IMR-90 (cell line): Measurements from ENCODE around the gene GPR21.

Experiments
- CEBPB ChIP-seq: IDR thresholded peaks from 2 replicates; pipeline ENCODE4 v1.6.1; 2012; ENCODE audit warnings: low read depth, low read length, improper control_type of control experiment
- CTCF ChIP-seq: conservative IDR thresholded peaks from 2 replicates; pipeline ENCODE4 v1.5.1; 2012; ENCODE audit warnings: mild to moderate bottlenecking, low read depth, low read length, improper control_type of control experiment
- MAFK ChIP-seq: IDR thresholded peaks from 2 replicates; pipeline ENCODE4 v1.6.1; 2012; ENCODE audit warnings: low read depth, low read length, improper control_type of control experiment
- RAD21 ChIP-seq: IDR thresholded peaks from 2 replicates; pipeline ENCODE4 v1.6.1; 2012; ENCODE audit warnings: low read length, improper control_type of control experiment
- TF ChIP-seq, protein P1 (sequence below): fragments of 150-350 bp; IDR thresholded peaks from 2 replicates; pipeline ENCODE4 v1.6.1; 2016; ENCODE audit warnings: low read depth, mild to moderate bottlenecking, low read length, moderate library complexity, borderline replicate concordance

GRCh38 chr9:123026425-123026824 lies 7.0 kb upstream of the GPR21 start:
- TF ChIP-seq CTCF: no peak
- TF ChIP-seq, protein P1, sequence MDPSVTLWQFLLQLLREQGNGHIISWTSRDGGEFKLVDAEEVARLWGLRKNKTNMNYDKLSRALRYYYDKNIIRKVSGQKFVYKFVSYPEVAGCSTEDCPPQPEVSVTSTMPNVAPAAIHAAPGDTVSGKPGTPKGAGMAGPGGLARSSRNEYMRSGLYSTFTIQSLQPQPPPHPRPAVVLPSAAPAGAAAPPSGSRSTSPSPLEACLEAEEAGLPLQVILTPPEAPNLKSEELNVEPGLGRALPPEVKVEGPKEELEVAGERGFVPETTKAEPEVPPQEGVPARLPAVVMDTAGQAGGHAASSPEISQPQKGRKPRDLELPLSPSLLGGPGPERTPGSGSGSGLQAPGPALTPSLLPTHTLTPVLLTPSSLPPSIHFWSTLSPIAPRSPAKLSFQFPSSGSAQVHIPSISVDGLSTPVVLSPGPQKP: no peak
- no peak for TF ChIP-seq CEBPB
- TF ChIP-seq RAD21: no peak
- TF ChIP-seq MAFK: no peak
